GM23338 (cell line): ENCODE results near the gene SLC38A10. TPM values are rescaled to one million over a fixed set of nuclear protein-coding genes. Genes with fewer than 3 reads are reported as not detected.

Source experiments
- ATAC-seq: fragments of 200-7000 bp; cut with Tn5 transposase; 3 replicates; pipeline ENCODE4 v1.9.1; 2020
- DNase-seq: peaks from one replicate; pipeline ENCODE4 v3.0.0-alpha.2; 2015; ENCODE audit warnings: low spot score
- H2AFZ ChIP-seq: fragments of 200-600 bp; sonication (generic); 2 replicates; pipeline ENCODE4 v1.8.0; 2016; ENCODE audit warnings: antibody characterized with exemption, mild to moderate bottlenecking, moderate library complexity
- H3F3A ChIP-seq: fragments of 200-600 bp; sonication (generic); replicated peaks from 2 replicates; pipeline ENCODE4 v1.8.0; 2017; ENCODE audit warnings: antibody characterized with exemption, mixed run types, low read depth
- H3K27ac ChIP-seq: fragments of 200-600 bp; sonication (generic); 2 replicates; pipeline ENCODE4 v1.6.1; 2016; ENCODE audit warnings: low read depth
- H3K27me3 ChIP-seq: fragments of 200-600 bp; sonication (generic); 2 replicates; pipeline ENCODE4 v1.8.0; 2016; ENCODE audit warnings: mild to moderate bottlenecking, mixed run types, moderate library complexity; ENCODE audit not compliant: insufficient read depth
- H3K36me3 ChIP-seq: fragments of 200-600 bp; sonication (generic); 2 replicates; pipeline ENCODE4 v1.8.0; 2016; ENCODE audit warnings: mild to moderate bottlenecking; ENCODE audit not compliant: insufficient read depth
- H3K4me1 ChIP-seq: fragments of 200-600 bp; sonication (generic); 2 replicates; pipeline ENCODE4 v1.8.0; 2016; ENCODE audit warnings: mild to moderate bottlenecking, moderate library complexity; ENCODE audit not compliant: insufficient read depth
- H3K4me2 ChIP-seq: fragments of 200-600 bp; sonication (generic); 2 replicates; pipeline ENCODE4 v1.7.1; 2017; ENCODE audit warnings: mixed run types
- H3K4me3 ChIP-seq: fragments of 200-600 bp; sonication (generic); 2 replicates; pipeline ENCODE4 v1.6.1; 2016; ENCODE audit warnings: mixed run types
- H3K79me2 ChIP-seq: fragments of 200-600 bp; sonication (generic); replicated peaks from 2 replicates; pipeline ENCODE4 v1.8.0; 2017; ENCODE audit warnings: mild to moderate bottlenecking; ENCODE audit not compliant: insufficient read depth
- H3K9me2 ChIP-seq: fragments of 200-600 bp; sonication (generic); 2 replicates; pipeline ENCODE4 v1.8.0; 2017; ENCODE audit not compliant: insufficient read depth
- H4K20me1 ChIP-seq: fragments of 200-600 bp; sonication (generic); replicated peaks from 2 replicates; pipeline ENCODE4 v1.8.0; 2017; ENCODE audit warnings: mild to moderate bottlenecking; ENCODE audit not compliant: insufficient read depth
- H3K27ac Mint-ChIP-seq: 2 replicates; pipeline ENCODE4 v1.8.0; 2020; ENCODE audit warnings: inconsistent platforms, mild to moderate bottlenecking, moderate library complexity, mixed read lengths
- H3K27me3 Mint-ChIP-seq: 3 replicates; pipeline ENCODE4 v1.8.0; 2022; ENCODE audit warnings: low read depth, mild to moderate bottlenecking, moderate library complexity, mixed read lengths, inconsistent platforms; ENCODE audit not compliant: insufficient read depth, poor library complexity
- H3K36me3 Mint-ChIP-seq: 3 replicates; pipeline ENCODE4 v1.8.0; 2021; ENCODE audit warnings: low read depth, mild to moderate bottlenecking, inconsistent platforms, moderate library complexity, mixed read lengths
- H3K4me1 Mint-ChIP-seq: 3 replicates; pipeline ENCODE4 v1.8.0; 2020; ENCODE audit warnings: mild to moderate bottlenecking, inconsistent platforms, mixed read lengths
- H3K4me3 Mint-ChIP-seq: 3 replicates; pipeline ENCODE4 v1.8.0; 2021; ENCODE audit warnings: moderate library complexity, mild to moderate bottlenecking, inconsistent platforms, mixed read lengths
- H3K9me3 Mint-ChIP-seq: 3 replicates; pipeline ENCODE4 v1.8.0; 2020; ENCODE audit warnings: moderate library complexity, mild to moderate bottlenecking, inconsistent platforms, mixed read lengths
- EZH2phosphoT487 ChIP-seq: fragments of 200-600 bp; sonication (generic); IDR thresholded peaks from one replicate; pipeline ENCODE4 v1.8.1; 2018; ENCODE audit warnings: antibody characterized with exemption; ENCODE audit not compliant: unreplicated experiment
- NANOG ChIP-seq: IDR thresholded peaks from 2 replicates; pipeline ENCODE4 v1.6.1; 2016; ENCODE audit warnings: antibody characterized with exemption, borderline replicate concordance
- POLR2AphosphoS5 ChIP-seq: IDR thresholded peaks from 2 replicates; pipeline ENCODE4 v1.6.1; 2016; ENCODE audit warnings: antibody characterized with exemption, low read depth
- STAT1 ChIP-seq: IDR thresholded peaks from one replicate; pipeline ENCODE4 v1.6.1; 2016; ENCODE audit warnings: antibody characterized with exemption; ENCODE audit not compliant: unreplicated experiment
- ZNF331 ChIP-seq: fragments of 250-450 bp; sonication (Bioruptor Pico); IDR thresholded peaks from 2 replicates; pipeline ENCODE4 v1.5.0; 2020; ENCODE audit warnings: low read depth, mild to moderate bottlenecking, moderate library complexity
- polyA plus RNA-seq: library from polyadenylated mRNA; unstranded; fragments of >200 nt; fragmentation: Nextera tagmentation; extraction: Ambion mirVana; gene quantifications from 2 replicates; pipeline ENCODE4 v1.2.1, GENCODE V29; 2016
- total RNA-seq: library from RNA; depleted of rRNA; stranded (reverse); fragments of >200 nt; shearing (Covaris generic); gene quantifications from 2 replicates; pipeline ENCODE4 v1.2.3, GENCODE V29; 2014
- TF ChIP-seq, protein P1 (sequence below): IDR thresholded peaks from one replicate; pipeline ENCODE4 v1.6.1; 2018; ENCODE audit warnings: antibody characterized with exemption; ENCODE audit not compliant: unreplicated experiment
- TF ChIP-seq, protein P2 (sequence below): IDR thresholded peaks from 2 replicates; pipeline ENCODE4 v1.6.1; 2016; ENCODE audit warnings: antibody characterized with exemption

The SLC38A10 gene
- total and polyA plus RNA-seq, 2 experiments from 2014 or later = 17.1 to 55.8 TPM

DNA sequence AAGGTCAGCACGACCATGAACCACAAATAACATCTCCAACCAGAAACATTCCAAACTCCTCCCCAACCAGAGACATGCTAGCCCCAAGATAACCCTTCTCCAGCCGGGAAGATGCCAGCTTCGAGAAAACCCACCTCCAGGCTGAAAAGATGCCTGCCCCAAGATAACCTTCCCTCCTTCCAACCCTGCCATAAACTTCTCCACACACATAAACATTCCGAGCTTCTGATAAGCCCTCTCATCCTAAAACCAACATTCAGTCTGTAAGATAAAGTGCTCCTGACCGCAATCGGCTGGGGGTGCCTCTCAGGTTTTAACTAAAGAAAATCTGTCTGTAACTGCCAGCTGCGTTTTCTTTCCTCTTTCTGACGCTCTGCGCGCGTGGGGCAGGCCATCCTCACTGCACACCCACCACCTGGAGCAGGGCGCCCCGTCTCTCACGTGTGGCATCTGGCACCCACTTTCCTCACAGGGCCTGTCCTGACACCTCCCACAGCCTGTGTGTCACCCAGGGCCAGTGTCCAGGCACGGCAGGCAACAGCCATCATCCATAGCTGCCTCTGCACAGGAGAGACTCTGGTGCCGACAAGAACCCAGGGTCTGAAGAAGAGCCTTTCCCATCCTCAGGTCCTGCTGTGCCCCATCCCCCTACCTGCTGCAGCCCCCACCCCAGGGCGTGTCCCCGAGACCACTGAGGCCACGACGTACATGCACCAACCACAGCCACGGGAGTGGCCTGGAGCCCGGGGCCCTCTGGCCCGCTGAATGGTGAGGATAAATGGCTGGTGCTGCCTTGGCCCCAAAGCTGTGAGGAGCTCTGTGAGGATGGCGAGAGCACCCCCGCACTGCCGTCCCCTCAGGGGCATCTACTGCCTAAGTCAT is 59.9 kb downstream of the SLC38A10 start:
- H3K27me3 Mint-ChIP-seq = peaks cover 6% of the 10 kb centered on the region
- H3K4me3 Mint-ChIP-seq = no peak overlapping the region; the same call in 2 of the 3 replicates
- H2AFZ ChIP-seq = no peak overlapping the region
- no peak for ATAC-seq
- H3K36me3 Mint-ChIP-seq = peaks cover 10% of the 10 kb centered on the region
- H3K27me3 ChIP-seq = no peaks in the 10 kb centered on the region
- no peaks in the 10 kb centered on the region for H3K9me2 ChIP-seq
- DNase-seq = no peak
- no peak overlapping the region for H3K27ac Mint-ChIP-seq
- 0 out of 2 replicates have a peak, but pooled peaks cover 2% of the 10 kb centered on the region for H3F3A ChIP-seq
- no peak overlapping the region for H3K4me2 ChIP-seq
- H3K4me1 ChIP-seq = no peaks in the 10 kb centered on the region
- no peak overlapping the region for H3K27ac ChIP-seq
- H3K4me1 Mint-ChIP-seq = peaks cover 8% of the 10 kb centered on the region
- TF ChIP-seq POLR2AphosphoS5 (no peak), STAT1 (no peak), ZNF331 (CRISPR knock-in tag) (no peak), NANOG (no peak), EZH2phosphoT487 (no peak)
- TF ChIP-seq, protein P1, sequence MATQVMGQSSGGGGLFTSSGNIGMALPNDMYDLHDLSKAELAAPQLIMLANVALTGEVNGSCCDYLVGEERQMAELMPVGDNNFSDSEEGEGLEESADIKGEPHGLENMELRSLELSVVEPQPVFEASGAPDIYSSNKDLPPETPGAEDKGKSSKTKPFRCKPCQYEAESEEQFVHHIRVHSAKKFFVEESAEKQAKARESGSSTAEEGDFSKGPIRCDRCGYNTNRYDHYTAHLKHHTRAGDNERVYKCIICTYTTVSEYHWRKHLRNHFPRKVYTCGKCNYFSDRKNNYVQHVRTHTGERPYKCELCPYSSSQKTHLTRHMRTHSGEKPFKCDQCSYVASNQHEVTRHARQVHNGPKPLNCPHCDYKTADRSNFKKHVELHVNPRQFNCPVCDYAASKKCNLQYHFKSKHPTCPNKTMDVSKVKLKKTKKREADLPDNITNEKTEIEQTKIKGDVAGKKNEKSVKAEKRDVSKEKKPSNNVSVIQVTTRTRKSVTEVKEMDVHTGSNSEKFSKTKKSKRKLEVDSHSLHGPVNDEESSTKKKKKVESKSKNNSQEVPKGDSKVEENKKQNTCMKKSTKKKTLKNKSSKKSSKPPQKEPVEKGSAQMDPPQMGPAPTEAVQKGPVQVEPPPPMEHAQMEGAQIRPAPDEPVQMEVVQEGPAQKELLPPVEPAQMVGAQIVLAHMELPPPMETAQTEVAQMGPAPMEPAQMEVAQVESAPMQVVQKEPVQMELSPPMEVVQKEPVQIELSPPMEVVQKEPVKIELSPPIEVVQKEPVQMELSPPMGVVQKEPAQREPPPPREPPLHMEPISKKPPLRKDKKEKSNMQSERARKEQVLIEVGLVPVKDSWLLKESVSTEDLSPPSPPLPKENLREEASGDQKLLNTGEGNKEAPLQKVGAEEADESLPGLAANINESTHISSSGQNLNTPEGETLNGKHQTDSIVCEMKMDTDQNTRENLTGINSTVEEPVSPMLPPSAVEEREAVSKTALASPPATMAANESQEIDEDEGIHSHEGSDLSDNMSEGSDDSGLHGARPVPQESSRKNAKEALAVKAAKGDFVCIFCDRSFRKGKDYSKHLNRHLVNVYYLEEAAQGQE = no peak
- TF ChIP-seq, protein P2, sequence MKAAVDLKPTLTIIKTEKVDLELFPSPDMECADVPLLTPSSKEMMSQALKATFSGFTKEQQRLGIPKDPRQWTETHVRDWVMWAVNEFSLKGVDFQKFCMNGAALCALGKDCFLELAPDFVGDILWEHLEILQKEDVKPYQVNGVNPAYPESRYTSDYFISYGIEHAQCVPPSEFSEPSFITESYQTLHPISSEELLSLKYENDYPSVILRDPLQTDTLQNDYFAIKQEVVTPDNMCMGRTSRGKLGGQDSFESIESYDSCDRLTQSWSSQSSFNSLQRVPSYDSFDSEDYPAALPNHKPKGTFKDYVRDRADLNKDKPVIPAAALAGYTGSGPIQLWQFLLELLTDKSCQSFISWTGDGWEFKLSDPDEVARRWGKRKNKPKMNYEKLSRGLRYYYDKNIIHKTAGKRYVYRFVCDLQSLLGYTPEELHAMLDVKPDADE = no peak
- H3K36me3 ChIP-seq = no peaks in the 10 kb centered on the region
- H3K79me2 ChIP-seq = peaks cover 8% of the 10 kb centered on the region
- H3K9me3 Mint-ChIP-seq = no peaks in the 10 kb centered on the region
- H3K4me3 ChIP-seq = no peak overlapping the region
- no peaks in the 10 kb centered on the region for H4K20me1 ChIP-seq

DNA sequence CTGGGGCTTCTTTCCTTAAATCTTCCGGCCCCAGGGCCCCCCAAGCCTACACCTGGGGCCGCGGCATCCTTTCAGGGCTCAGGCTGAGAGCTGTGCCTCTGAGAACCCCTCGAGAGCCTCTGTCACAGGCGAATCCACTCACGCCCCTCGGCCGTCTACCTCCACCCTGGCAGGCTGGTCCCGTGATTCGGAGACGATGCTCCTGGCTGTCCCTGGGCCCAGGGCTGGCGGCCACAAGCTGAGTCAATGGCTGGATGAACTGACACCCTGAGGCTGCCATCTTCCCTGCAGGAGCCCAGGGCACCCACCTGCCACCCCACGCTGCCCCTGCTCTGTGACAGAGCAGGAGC is 60.6 kb downstream of the SLC38A10 start:
- H3K36me3 Mint-ChIP-seq = peaks cover 15% of the 10 kb centered on the region
- H2AFZ ChIP-seq = no peak overlapping the region
- peaks cover 1% of the 10 kb centered on the region for H3K79me2 ChIP-seq
- H3K4me1 Mint-ChIP-seq = peaks cover 5% of the 10 kb centered on the region
- H3K36me3 ChIP-seq = no peaks in the 10 kb centered on the region
- no peak overlapping the region for H3K27ac Mint-ChIP-seq
- H3K27ac ChIP-seq = no peak overlapping the region
- no peaks in the 10 kb centered on the region for H3K27me3 ChIP-seq
- no peak overlapping the region for H3K4me3 ChIP-seq
- H3K27me3 Mint-ChIP-seq = peaks cover 6% of the 10 kb centered on the region
- H4K20me1 ChIP-seq = no peaks in the 10 kb centered on the region
- H3F3A ChIP-seq = no peaks in the 10 kb centered on the region
- no peak overlapping the region for H3K4me3 Mint-ChIP-seq
- H3K4me2 ChIP-seq = no peak overlapping the region
- H3K9me3 Mint-ChIP-seq = no peaks in the 10 kb centered on the region
- ATAC-seq (no peak), DNase-seq (no peak)
- no peaks in the 10 kb centered on the region for H3K4me1 ChIP-seq
- H3K9me2 ChIP-seq = no peaks in the 10 kb centered on the region
- TF ChIP-seq, protein P1 = no peak
- TF ChIP-seq NANOG = no peak
